K562 (cell line): ENCODE measurements around the gene USP1. TPM values are rescaled to one million over a fixed set of nuclear protein-coding genes. Genes with fewer than 3 reads are reported as not detected.

Experiments
- CBX8 ChIP-seq: fragments of 200-600 bp; sonication (generic); IDR thresholded peaks from 2 replicates; pipeline ENCODE4 v1.6.1; 2012; ENCODE audit warnings: borderline replicate concordance, mixed run types, low read depth, mild to moderate bottlenecking, moderate library complexity, mixed read lengths, low read length, control low read depth, inconsistent platforms; ENCODE audit not compliant: poor library complexity, severe bottlenecking; ENCODE audit errors: extremely low read depth
- DMBX1 ChIP-seq: fragments of 250-450 bp; sonication (Bioruptor Pico); IDR thresholded peaks from 2 replicates; pipeline ENCODE4 v1.8.0; 2022; ENCODE audit warnings: inconsistent platforms, mild to moderate bottlenecking, moderate library complexity, borderline replicate concordance
- ELF4 ChIP-seq: fragments of 450-650 bp; formaldehyde crosslinking; IDR thresholded peaks from 2 replicates; pipeline ENCODE4 v1.4.0; 2022; ENCODE audit warnings: missing genetic modification characterization
- FOXA1 ChIP-seq: fragments of 450-650 bp; IDR thresholded peaks from 2 replicates; pipeline ENCODE4 v1.6.1; 2016; ENCODE audit warnings: mild to moderate bottlenecking, borderline replicate concordance
- GTF2A2 ChIP-seq: IDR thresholded peaks from 2 replicates; pipeline ENCODE4 v1.6.1; 2016; ENCODE audit warnings: mild to moderate bottlenecking, missing genetic modification characterization, missing compliant biosample characterization
- GTF2E2 ChIP-seq: fragments of 200-800 bp; sonication (Bioruptor generic); IDR thresholded peaks from 2 replicates; pipeline ENCODE4 v1.6.1; 2016; ENCODE audit warnings: missing genetic modification characterization, missing compliant biosample characterization
- HNRNPLL ChIP-seq: fragments of 200-400 bp; formaldehyde crosslinking; IDR thresholded peaks from 2 replicates; pipeline ENCODE4 v1.6.1; 2017; ENCODE audit warnings: low read length, low read depth, mild to moderate bottlenecking; ENCODE audit not compliant: poor library complexity, severe bottlenecking
- JUN ChIP-seq, 2 experiments: sonication (generic) in 1 of 2; formaldehyde crosslinking in 1 of 2; IDR thresholded peaks; 2 replicates each; pipeline versions ENCODE4 v1.6.1 to v1.8.0; 2012 to 2022; ENCODE audit warnings: borderline replicate concordance in 2 of 2, mild to moderate bottlenecking in 2 of 2, improper control_type of control experiment in 1 of 2, low read depth in 1 of 2, low read length in 1 of 2, missing genetic modification reagents in 1 of 2
- KLF6 ChIP-seq: fragments of 250-450 bp; sonication (Bioruptor Pico); IDR thresholded peaks from 2 replicates; pipeline ENCODE4 v1.4.0; 2020; ENCODE audit warnings: mild to moderate bottlenecking, moderate library complexity, borderline replicate concordance
- MECOM ChIP-seq: fragments of 250-450 bp; sonication (Bioruptor Pico); IDR thresholded peaks from 2 replicates; pipeline ENCODE4 v1.8.0; 2022; ENCODE audit warnings: inconsistent platforms
- MYBL2 ChIP-seq, 2 experiments: fragments of 450-650 bp in 1 of 2; sonication (generic) in 1 of 2; formaldehyde crosslinking in 1 of 2; IDR thresholded peaks; 2 replicates each; pipeline versions ENCODE4 v1.6.1 to v1.8.1; 2017 to 2022; ENCODE audit warnings: borderline replicate concordance in 1 of 2, inconsistent platforms in 1 of 2, low read depth in 1 of 2, mild to moderate bottlenecking in 1 of 2, missing genetic modification reagents in 1 of 2, moderate library complexity in 1 of 2
- SIN3A ChIP-seq, 2 experiments: fragments of 150-350 bp in 1 of 2; IDR thresholded peaks; 2 replicates each; pipeline ENCODE4 v1.6.1; 2011 to 2016; ENCODE audit warnings: borderline replicate concordance in 2 of 2, low read depth in 2 of 2, low read length in 2 of 2, mild to moderate bottlenecking in 2 of 2, moderate library complexity in 2 of 2; ENCODE audit not compliant: control insufficient read depth in 1 of 2
- TAF1 ChIP-seq: IDR thresholded peaks from 2 replicates; pipeline ENCODE4 v1.6.1; 2011; ENCODE audit warnings: mild to moderate bottlenecking, low read length, moderate library complexity; ENCODE audit not compliant: insufficient read depth, control insufficient read depth, severe bottlenecking; ENCODE audit errors: extremely low read depth
- YBX1 ChIP-seq: fragments of 450-650 bp; IDR thresholded peaks from 2 replicates; pipeline ENCODE4 v1.7.1; 2016; ENCODE audit warnings: mild to moderate bottlenecking
- polyA plus RNA-seq, 8 experiments: library from polyadenylated mRNA; depleted of rRNA in 4 of 8; stranded (reverse) in 5 of 8; unstranded in 3 of 8; fragments of >200 nt; fragmentation: Nextera tagmentation in 2 of 8; fragmentation: Illumina TruSeq in 1 of 8; extraction: Ambion mirVana in 2 of 8; extraction: Trizol in 1 of 8; gene quantifications; 2 replicates each; pipeline versions ENCODE4 v1.2.1 to v1.2.3, GENCODE V29; 2011 to 2014; ENCODE audit warnings: inconsistent platforms in 1 of 8, missing spikeins in 1 of 8
- total RNA-seq, 7 experiments: library from RNA; depleted of rRNA in 6 of 7; stranded (reverse); fragments of >200 nt in 6 of 7; fragmentation: Illumina TruSeq in 2 of 7; extraction: Trizol in 2 of 7; gene quantifications; 2 replicates each; pipeline versions ENCODE4 v1.2.1 to v1.2.3, GENCODE V29; 2011 to 2021; ENCODE audit warnings: low replicate concordance in 1 of 7
- TF ChIP-seq, protein P1 (sequence below), 2 experiments: fragments of 450-650 bp; IDR thresholded peaks; 2 replicates each; pipeline ENCODE4 v1.6.1; 2016
- TF ChIP-seq, protein P2 (sequence below): sonication (generic); formaldehyde crosslinking; IDR thresholded peaks from 2 replicates; pipeline ENCODE4 v1.8.0; 2023; ENCODE audit warnings: mild to moderate bottlenecking, missing genetic modification reagents
- TF ChIP-seq, protein P3 (sequence below): sonication (generic); formaldehyde crosslinking; IDR thresholded peaks from 2 replicates; pipeline ENCODE4 v1.8.1; 2023; ENCODE audit warnings: mild to moderate bottlenecking, missing genetic modification reagents, moderate library complexity

The USP1 gene
- total and polyA plus RNA-seq, 9 of the 15 experiments (the other 6 are each of a cell fraction or from before 2014, with no cell fraction given), result 27.3 to 87.9 (median 51.7) TPM

DNA sequence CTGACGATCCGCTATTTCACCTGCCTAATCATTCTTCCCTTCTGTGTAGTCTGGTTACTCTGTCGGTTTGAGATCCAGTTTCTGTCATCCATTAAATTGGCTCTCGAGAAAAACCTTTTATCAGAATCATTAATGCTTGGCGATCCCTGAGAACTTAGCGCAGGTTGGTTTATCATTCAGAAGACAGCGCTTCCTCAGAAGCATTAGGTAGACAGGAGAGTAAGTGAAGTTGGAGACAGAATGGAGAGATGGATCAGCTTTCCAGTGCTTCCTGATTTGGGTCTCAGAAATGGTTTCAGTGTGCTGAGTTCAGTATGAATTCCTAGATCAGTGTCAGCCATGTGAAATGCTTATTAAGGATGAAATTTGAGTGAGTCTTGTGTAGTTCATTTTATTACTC lies 1.3 kb downstream of the USP1 start (continued):
- TF ChIP-seq GTF2A2 (tag) (no peak), JUN (IDR thresholded peaks at IDR 0.05; ENCODE audit: borderline replicate concordance, low read depth, low read length) (no peak), JUN (CRISPR knock-in tag; IDR thresholded peaks at IDR 0.05; ENCODE audit: borderline replicate concordance) (no peak), CBX8 (no peak), GTF2E2 (tag) (no peak), MYBL2 (IDR thresholded peaks at IDR 0.05; ENCODE audit: low read depth) (no peak), MYBL2 (CRISPR knock-in tag; IDR thresholded peaks at IDR 0.05; ENCODE audit: borderline replicate concordance) (no peak), YBX1 (no peak), TAF1 (peak; percentile 23), HNRNPLL (peak; percentile 53), SIN3A (IDR thresholded peaks at IDR 0.05; ENCODE audit: borderline replicate concordance in 2 of 2, control insufficient read depth in 1 of 2, low read depth in 2 of 2, low read length in 2 of 2) (peak in 1 of 2 experiments; percentile 47; a peak in 2 of 4 replicates), DMBX1 (CRISPR knock-in tag) (no peak), KLF6 (CRISPR knock-in tag) (no peak), FOXA1 (no peak), MECOM (CRISPR knock-in tag) (no peak), ELF4 (no peak)
- TF ChIP-seq, protein P1, sequence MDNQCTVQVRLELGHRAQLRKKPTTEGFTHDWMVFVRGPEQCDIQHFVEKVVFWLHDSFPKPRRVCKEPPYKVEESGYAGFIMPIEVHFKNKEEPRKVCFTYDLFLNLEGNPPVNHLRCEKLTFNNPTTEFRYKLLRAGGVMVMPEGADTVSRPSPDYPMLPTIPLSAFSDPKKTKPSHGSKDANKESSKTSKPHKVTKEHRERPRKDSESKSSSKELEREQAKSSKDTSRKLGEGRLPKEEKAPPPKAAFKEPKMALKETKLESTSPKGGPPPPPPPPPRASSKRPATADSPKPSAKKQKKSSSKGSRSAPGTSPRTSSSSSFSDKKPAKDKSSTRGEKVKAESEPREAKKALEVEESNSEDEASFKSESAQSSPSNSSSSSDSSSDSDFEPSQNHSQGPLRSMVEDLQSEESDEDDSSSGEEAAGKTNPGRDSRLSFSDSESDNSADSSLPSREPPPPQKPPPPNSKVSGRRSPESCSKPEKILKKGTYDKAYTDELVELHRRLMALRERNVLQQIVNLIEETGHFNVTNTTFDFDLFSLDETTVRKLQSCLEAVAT (IDR thresholded peaks at IDR 0.05), result peak; percentile 27 to 42; a peak in 1 of 4 replicates
- TF ChIP-seq, protein P2, sequence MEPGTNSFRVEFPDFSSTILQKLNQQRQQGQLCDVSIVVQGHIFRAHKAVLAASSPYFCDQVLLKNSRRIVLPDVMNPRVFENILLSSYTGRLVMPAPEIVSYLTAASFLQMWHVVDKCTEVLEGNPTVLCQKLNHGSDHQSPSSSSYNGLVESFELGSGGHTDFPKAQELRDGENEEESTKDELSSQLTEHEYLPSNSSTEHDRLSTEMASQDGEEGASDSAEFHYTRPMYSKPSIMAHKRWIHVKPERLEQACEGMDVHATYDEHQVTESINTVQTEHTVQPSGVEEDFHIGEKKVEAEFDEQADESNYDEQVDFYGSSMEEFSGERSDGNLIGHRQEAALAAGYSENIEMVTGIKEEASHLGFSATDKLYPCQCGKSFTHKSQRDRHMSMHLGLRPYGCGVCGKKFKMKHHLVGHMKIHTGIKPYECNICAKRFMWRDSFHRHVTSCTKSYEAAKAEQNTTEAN (CRISPR knock-in tag), result no peak
- TF ChIP-seq, protein P3, sequence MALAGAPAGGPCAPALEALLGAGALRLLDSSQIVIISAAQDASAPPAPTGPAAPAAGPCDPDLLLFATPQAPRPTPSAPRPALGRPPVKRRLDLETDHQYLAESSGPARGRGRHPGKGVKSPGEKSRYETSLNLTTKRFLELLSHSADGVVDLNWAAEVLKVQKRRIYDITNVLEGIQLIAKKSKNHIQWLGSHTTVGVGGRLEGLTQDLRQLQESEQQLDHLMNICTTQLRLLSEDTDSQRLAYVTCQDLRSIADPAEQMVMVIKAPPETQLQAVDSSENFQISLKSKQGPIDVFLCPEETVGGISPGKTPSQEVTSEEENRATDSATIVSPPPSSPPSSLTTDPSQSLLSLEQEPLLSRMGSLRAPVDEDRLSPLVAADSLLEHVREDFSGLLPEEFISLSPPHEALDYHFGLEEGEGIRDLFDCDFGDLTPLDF (CRISPR knock-in tag), result no peak
